Measurements from ENCODE around the gene FAM168A.

The FAM168A gene

DNA sequence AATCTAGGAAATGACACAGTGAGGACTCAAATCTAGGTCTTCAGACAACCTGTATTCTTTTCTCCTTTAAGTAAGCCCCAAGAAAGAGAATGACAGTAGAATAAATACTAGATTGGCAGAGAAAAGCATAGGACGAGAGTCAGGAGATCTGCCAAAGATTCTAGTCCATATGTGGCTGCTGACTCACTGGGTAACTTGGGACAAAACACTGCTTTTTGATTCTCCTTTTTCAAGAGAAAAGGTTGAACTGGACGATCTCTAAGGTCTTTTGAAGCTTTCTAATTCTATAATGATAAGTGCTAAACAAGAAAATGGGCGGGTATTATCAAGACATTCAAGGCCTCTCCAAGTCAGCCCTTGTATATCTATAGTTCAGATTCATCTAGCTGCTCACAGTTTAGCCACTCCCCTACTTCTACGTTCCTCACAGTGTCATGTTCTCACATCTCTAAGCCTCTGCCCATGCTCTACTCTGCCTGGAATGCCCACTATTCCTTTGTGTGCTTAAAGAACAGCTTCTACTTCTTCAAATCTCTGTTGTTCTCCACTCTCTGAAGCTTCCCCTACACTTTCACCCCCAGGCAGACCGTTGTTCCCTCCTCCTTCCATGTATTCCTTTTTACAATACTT, 168.7 kb downstream of the FAM168A start:
- TF ChIP-seq, protein P1, sequence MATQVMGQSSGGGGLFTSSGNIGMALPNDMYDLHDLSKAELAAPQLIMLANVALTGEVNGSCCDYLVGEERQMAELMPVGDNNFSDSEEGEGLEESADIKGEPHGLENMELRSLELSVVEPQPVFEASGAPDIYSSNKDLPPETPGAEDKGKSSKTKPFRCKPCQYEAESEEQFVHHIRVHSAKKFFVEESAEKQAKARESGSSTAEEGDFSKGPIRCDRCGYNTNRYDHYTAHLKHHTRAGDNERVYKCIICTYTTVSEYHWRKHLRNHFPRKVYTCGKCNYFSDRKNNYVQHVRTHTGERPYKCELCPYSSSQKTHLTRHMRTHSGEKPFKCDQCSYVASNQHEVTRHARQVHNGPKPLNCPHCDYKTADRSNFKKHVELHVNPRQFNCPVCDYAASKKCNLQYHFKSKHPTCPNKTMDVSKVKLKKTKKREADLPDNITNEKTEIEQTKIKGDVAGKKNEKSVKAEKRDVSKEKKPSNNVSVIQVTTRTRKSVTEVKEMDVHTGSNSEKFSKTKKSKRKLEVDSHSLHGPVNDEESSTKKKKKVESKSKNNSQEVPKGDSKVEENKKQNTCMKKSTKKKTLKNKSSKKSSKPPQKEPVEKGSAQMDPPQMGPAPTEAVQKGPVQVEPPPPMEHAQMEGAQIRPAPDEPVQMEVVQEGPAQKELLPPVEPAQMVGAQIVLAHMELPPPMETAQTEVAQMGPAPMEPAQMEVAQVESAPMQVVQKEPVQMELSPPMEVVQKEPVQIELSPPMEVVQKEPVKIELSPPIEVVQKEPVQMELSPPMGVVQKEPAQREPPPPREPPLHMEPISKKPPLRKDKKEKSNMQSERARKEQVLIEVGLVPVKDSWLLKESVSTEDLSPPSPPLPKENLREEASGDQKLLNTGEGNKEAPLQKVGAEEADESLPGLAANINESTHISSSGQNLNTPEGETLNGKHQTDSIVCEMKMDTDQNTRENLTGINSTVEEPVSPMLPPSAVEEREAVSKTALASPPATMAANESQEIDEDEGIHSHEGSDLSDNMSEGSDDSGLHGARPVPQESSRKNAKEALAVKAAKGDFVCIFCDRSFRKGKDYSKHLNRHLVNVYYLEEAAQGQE (IDR thresholded peaks at IDR 0.05; ENCODE audit: insufficient replicate concordance, low read depth), result no peak
- no peak for TF ChIP-seq GABPA (IDR thresholded peaks at IDR 0.05; ENCODE audit: low read depth)
- TF ChIP-seq, protein P2, sequence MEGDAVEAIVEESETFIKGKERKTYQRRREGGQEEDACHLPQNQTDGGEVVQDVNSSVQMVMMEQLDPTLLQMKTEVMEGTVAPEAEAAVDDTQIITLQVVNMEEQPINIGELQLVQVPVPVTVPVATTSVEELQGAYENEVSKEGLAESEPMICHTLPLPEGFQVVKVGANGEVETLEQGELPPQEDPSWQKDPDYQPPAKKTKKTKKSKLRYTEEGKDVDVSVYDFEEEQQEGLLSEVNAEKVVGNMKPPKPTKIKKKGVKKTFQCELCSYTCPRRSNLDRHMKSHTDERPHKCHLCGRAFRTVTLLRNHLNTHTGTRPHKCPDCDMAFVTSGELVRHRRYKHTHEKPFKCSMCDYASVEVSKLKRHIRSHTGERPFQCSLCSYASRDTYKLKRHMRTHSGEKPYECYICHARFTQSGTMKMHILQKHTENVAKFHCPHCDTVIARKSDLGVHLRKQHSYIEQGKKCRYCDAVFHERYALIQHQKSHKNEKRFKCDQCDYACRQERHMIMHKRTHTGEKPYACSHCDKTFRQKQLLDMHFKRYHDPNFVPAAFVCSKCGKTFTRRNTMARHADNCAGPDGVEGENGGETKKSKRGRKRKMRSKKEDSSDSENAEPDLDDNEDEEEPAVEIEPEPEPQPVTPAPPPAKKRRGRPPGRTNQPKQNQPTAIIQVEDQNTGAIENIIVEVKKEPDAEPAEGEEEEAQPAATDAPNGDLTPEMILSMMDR (IDR thresholded peaks at IDR 0.05; ENCODE audit: insufficient read depth, low read length), result no peak
- no peak for TF ChIP-seq POLR2AphosphoS5 (IDR thresholded peaks at IDR 0.05; ENCODE audit: low read depth)
- TF ChIP-seq SPI1 (IDR thresholded peaks at IDR 0.05; ENCODE audit: borderline replicate concordance, low read depth), result no peak
- no peak overlapping the region for H3K4me3 ChIP-seq (replicated peaks; ENCODE audit: insufficient read depth, low read length)
- DNase-seq (ENCODE audit: low read depth in 1 of 2, low spot score in 1 of 2), result no peak
- no peak overlapping the region for H3K27ac ChIP-seq (replicated peaks)
- no peaks in the 10 kb centered on the region for H3K27me3 ChIP-seq (ENCODE audit: insufficient read depth, poor library complexity, severe bottlenecking)

DNA sequence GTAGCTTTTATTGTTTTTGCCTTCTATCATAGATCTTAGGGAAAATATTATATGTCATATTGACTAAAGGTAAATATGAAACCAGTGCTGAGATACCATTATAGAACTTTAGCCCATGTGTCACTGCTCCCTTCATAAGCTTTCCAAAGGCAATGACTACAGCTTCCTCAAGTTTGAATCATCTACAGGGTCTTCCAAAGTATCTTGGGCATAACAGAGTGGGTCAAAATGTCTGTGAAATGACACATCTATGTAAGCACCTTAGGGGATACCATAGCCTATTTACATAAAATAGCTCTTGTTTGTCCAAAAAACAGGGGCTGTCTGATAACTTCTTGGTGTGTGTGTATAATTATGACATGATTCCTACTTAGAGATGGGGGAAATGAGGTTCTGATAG, 169.2 kb downstream of the FAM168A start:
- Histone ChIP-seq H3K27ac (replicated peaks) (no peak overlapping the region), H3K27me3 (ENCODE audit: insufficient read depth, poor library complexity, severe bottlenecking) (no peaks in the 10 kb centered on the region), H3K4me3 (replicated peaks; ENCODE audit: insufficient read depth, low read length) (no peak overlapping the region)
- DNase-seq (ENCODE audit: low read depth in 1 of 2, low spot score in 1 of 2), result no peak
- TF ChIP-seq GABPA (IDR thresholded peaks at IDR 0.05; ENCODE audit: low read depth) (no peak), POLR2AphosphoS5 (IDR thresholded peaks at IDR 0.05; ENCODE audit: low read depth) (no peak), SPI1 (IDR thresholded peaks at IDR 0.05; ENCODE audit: borderline replicate concordance, low read depth) (no peak)
- TF ChIP-seq, protein P1 (IDR thresholded peaks at IDR 0.05; ENCODE audit: insufficient replicate concordance, low read depth), result no peak
- TF ChIP-seq, protein P2 (IDR thresholded peaks at IDR 0.05; ENCODE audit: insufficient read depth, low read length), result no peak

DNA sequence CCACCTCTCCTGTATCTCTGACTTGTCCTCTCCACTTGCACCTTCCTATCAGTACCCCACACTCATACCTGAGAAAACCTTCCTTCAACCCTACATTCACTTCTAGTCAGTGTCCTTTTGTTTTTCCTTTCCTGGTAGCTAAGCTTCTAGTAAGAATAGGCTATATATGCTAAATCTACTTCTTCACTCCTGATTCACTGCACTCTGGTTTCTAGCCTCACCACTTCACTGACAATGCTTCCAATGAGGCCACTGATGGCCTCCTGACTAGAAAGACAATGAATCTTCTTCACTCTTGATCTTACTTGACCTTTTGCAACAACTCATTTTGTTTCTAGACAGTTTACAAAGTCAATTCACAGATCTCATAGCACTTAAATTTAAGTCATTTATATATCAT, 169.7 kb downstream of the FAM168A start:
- H3K27ac ChIP-seq (replicated peaks), result no peak overlapping the region
- H3K4me3 ChIP-seq (replicated peaks; ENCODE audit: insufficient read depth, low read length), result no peak overlapping the region
- H3K27me3 ChIP-seq (ENCODE audit: insufficient read depth, poor library complexity, severe bottlenecking), result no peaks in the 10 kb centered on the region
- TF ChIP-seq, protein P2 (IDR thresholded peaks at IDR 0.05; ENCODE audit: insufficient read depth, low read length), result no peak
- no peak for TF ChIP-seq POLR2AphosphoS5 (IDR thresholded peaks at IDR 0.05; ENCODE audit: low read depth)
- TF ChIP-seq, protein P1 (IDR thresholded peaks at IDR 0.05; ENCODE audit: insufficient replicate concordance, low read depth), result no peak
- TF ChIP-seq GABPA (IDR thresholded peaks at IDR 0.05; ENCODE audit: low read depth), result no peak
- TF ChIP-seq SPI1 (IDR thresholded peaks at IDR 0.05; ENCODE audit: borderline replicate concordance, low read depth), result no peak
- DNase-seq (ENCODE audit: low read depth in 1 of 2, low spot score in 1 of 2), result no peak

Data from HL-60 (cell line).